ENCODE measurements around the gene ASCC1. TPM values are rescaled to one million over a fixed set of nuclear protein-coding genes. Genes with fewer than 3 reads are reported as not detected.
"Not testable (repeated sequence)": the region's sequence is repeated elsewhere in the genome, so short reads cannot be mapped to it uniquely, and the experiment has no call there.

ASCC1 gene
- total RNA-seq, 1 donor from 2014 or later = 33.9 TPM

- Mint-ChIP-seq H3K4me3 (ENCODE audit: unreplicated experiment) (no peak overlapping the region), H3K27me3 (ENCODE audit: low read depth, unreplicated experiment) (no peaks in the 10 kb centered on the region), H3K4me1 (ENCODE audit: low read depth, unreplicated experiment) (peaks cover 16% of the 10 kb centered on the region), H3K9me3 (ENCODE audit: unreplicated experiment) (no peaks in the 10 kb centered on the region), H3K36me3 (ENCODE audit: low read depth, unreplicated experiment) (no peaks in the 10 kb centered on the region), H3K27ac (ENCODE audit: unreplicated experiment) (no peak overlapping the region)
- no peaks in the 10 kb centered on the region for H3K9me3 ChIP-seq (ENCODE audit: insufficient read depth, low read depth, low read length)
- H3K4me3 ChIP-seq (ENCODE audit: insufficient read depth, low read depth, low read length) = no peak overlapping the region
- peaks cover 21% of the 10 kb centered on the region for H3K79me2 ChIP-seq (ENCODE audit: insufficient read depth, low read length)
- no peaks in the 10 kb centered on the region for H3K27me3 ChIP-seq (ENCODE audit: insufficient read depth, low read length)
- no peak for DNase-seq (ENCODE audit: low read depth)
- no peak overlapping the region for H3K4me2 ChIP-seq (ENCODE audit: low read length)
- no peaks in the 10 kb centered on the region for H3K36me3 ChIP-seq (ENCODE audit: insufficient read depth, low read length)
- no peak overlapping the region for H2AFZ ChIP-seq (ENCODE audit: low read depth, low read length)
- H3K27ac ChIP-seq (ENCODE audit: low read depth, low read length) = no peak overlapping the region
- no peak overlapping the region for H3K9ac ChIP-seq (ENCODE audit: low read length)
- FAIRE-seq = no peak
- no peak for TF ChIP-seq EZH2 (IDR thresholded peaks at IDR 0.05; ENCODE audit: insufficient read depth, low read length)
- TF ChIP-seq CTCF (IDR thresholded peaks at IDR 0.05; ENCODE audit: insufficient read depth, low read depth, low read length) = no peak
- no peaks in the 10 kb centered on the region for H3K4me1 ChIP-seq (ENCODE audit: insufficient read depth, low read length)
- H4K20me1 ChIP-seq (ENCODE audit: insufficient read depth, low read length) = peaks cover 6% of the 10 kb centered on the region
Observed at GRCh38 chr10:72218726-72219125, 2.6 kb upstream of the ASCC1 start.

- H3K79me2 ChIP-seq (ENCODE audit: insufficient read depth, low read length) = peaks cover 21% of the 10 kb centered on the region
- Mint-ChIP-seq H3K4me3 (ENCODE audit: unreplicated experiment) (no peak overlapping the region), H3K9me3 (ENCODE audit: unreplicated experiment) (no peaks in the 10 kb centered on the region), H3K4me1 (ENCODE audit: low read depth, unreplicated experiment) (peaks cover 12% of the 10 kb centered on the region), H3K36me3 (ENCODE audit: low read depth, unreplicated experiment) (no peaks in the 10 kb centered on the region), H3K27me3 (ENCODE audit: low read depth, unreplicated experiment) (no peaks in the 10 kb centered on the region), H3K27ac (ENCODE audit: unreplicated experiment) (no peak overlapping the region)
- peaks cover 6% of the 10 kb centered on the region for H4K20me1 ChIP-seq (ENCODE audit: insufficient read depth, low read length)
- H3K4me2 ChIP-seq (ENCODE audit: low read length) = no peak overlapping the region
- no peak overlapping the region for H3K4me3 ChIP-seq (ENCODE audit: insufficient read depth, low read depth, low read length)
- TF ChIP-seq CTCF (IDR thresholded peaks at IDR 0.05; ENCODE audit: insufficient read depth, low read depth, low read length) (no peak), EZH2 (IDR thresholded peaks at IDR 0.05; ENCODE audit: insufficient read depth, low read length) (no peak)
- H3K27ac ChIP-seq (ENCODE audit: low read depth, low read length) = no peak overlapping the region
- H2AFZ ChIP-seq (ENCODE audit: low read depth, low read length) = no peak overlapping the region
- no peaks in the 10 kb centered on the region for H3K27me3 ChIP-seq (ENCODE audit: insufficient read depth, low read length)
- no peak for DNase-seq (ENCODE audit: low read depth)
- H3K9me3 ChIP-seq (ENCODE audit: insufficient read depth, low read depth, low read length) = no peaks in the 10 kb centered on the region
- no peak overlapping the region for H3K9ac ChIP-seq (ENCODE audit: low read length)
- no peaks in the 10 kb centered on the region for H3K4me1 ChIP-seq (ENCODE audit: insufficient read depth, low read length)
- H3K36me3 ChIP-seq (ENCODE audit: insufficient read depth, low read length) = no peaks in the 10 kb centered on the region
- FAIRE-seq = no peak
Observed at GRCh38 chr10:72218325-72218724, 2.2 kb upstream of the ASCC1 start.

GRCh38 chr10:72211832-72212231 lies 4.2 kb downstream of the ASCC1 start:
- H3K4me2 ChIP-seq (ENCODE audit: low read length); H3K4me3 ChIP-seq (ENCODE audit: insufficient read depth, low read depth, low read length); H3K9me3 ChIP-seq (ENCODE audit: insufficient read depth, low read depth, low read length): not testable (repeated sequence)

GRCh38 chr10:72211381-72211780 lies 4.7 kb downstream of the ASCC1 start:
- not testable (repeated sequence) for FAIRE-seq

More at GRCh38 chr10:72211832-72212231, 4.2 kb downstream of the ASCC1 start:
- not testable (repeated sequence) for H3K36me3 ChIP-seq (ENCODE audit: insufficient read depth, low read length); H3K4me1 Mint-ChIP-seq (ENCODE audit: low read depth, unreplicated experiment); H3K4me1 ChIP-seq (ENCODE audit: insufficient read depth, low read length); H3K27ac ChIP-seq (ENCODE audit: low read depth, low read length); H4K20me1 ChIP-seq (ENCODE audit: insufficient read depth, low read length); H3K36me3 Mint-ChIP-seq (ENCODE audit: low read depth, unreplicated experiment); H3K27me3 Mint-ChIP-seq (ENCODE audit: low read depth, unreplicated experiment); H3K4me3 Mint-ChIP-seq (ENCODE audit: unreplicated experiment); FAIRE-seq; H3K9me3 Mint-ChIP-seq (ENCODE audit: unreplicated experiment); H3K27me3 ChIP-seq (ENCODE audit: insufficient read depth, low read length); H2AFZ ChIP-seq (ENCODE audit: low read depth, low read length); DNase-seq (ENCODE audit: low read depth); H3K27ac Mint-ChIP-seq (ENCODE audit: unreplicated experiment); H3K9ac ChIP-seq (ENCODE audit: low read length)
- peaks cover 13% of the 10 kb centered on the region for H3K79me2 ChIP-seq (ENCODE audit: insufficient read depth, low read length)

GRCh38 chr10:72208526-72208925 lies 7.5 kb downstream of the ASCC1 start:
- not testable (repeated sequence) for H3K9ac ChIP-seq (ENCODE audit: low read length)

More at GRCh38 chr10:72211381-72211780, 4.7 kb downstream of the ASCC1 start:
- H3K9me3 ChIP-seq (ENCODE audit: insufficient read depth, low read depth, low read length); H3K4me3 Mint-ChIP-seq (ENCODE audit: unreplicated experiment); H3K36me3 Mint-ChIP-seq (ENCODE audit: low read depth, unreplicated experiment); DNase-seq (ENCODE audit: low read depth); H3K4me1 ChIP-seq (ENCODE audit: insufficient read depth, low read length); H3K36me3 ChIP-seq (ENCODE audit: insufficient read depth, low read length); H3K9me3 Mint-ChIP-seq (ENCODE audit: unreplicated experiment); H3K27ac Mint-ChIP-seq (ENCODE audit: unreplicated experiment); H3K79me2 ChIP-seq (ENCODE audit: insufficient read depth, low read length); H3K4me2 ChIP-seq (ENCODE audit: low read length); H3K27me3 Mint-ChIP-seq (ENCODE audit: low read depth, unreplicated experiment); H3K9ac ChIP-seq (ENCODE audit: low read length); H3K4me3 ChIP-seq (ENCODE audit: insufficient read depth, low read depth, low read length); H4K20me1 ChIP-seq (ENCODE audit: insufficient read depth, low read length); H2AFZ ChIP-seq (ENCODE audit: low read depth, low read length); H3K4me1 Mint-ChIP-seq (ENCODE audit: low read depth, unreplicated experiment); H3K27ac ChIP-seq (ENCODE audit: low read depth, low read length); H3K27me3 ChIP-seq (ENCODE audit: insufficient read depth, low read length): not testable (repeated sequence)

More at GRCh38 chr10:72208526-72208925, 7.5 kb downstream of the ASCC1 start:
- not testable (repeated sequence) for H3K9me3 Mint-ChIP-seq (ENCODE audit: unreplicated experiment); H3K79me2 ChIP-seq (ENCODE audit: insufficient read depth, low read length); H4K20me1 ChIP-seq (ENCODE audit: insufficient read depth, low read length); H3K4me2 ChIP-seq (ENCODE audit: low read length); H3K4me1 ChIP-seq (ENCODE audit: insufficient read depth, low read length); H3K9me3 ChIP-seq (ENCODE audit: insufficient read depth, low read depth, low read length); H3K27ac ChIP-seq (ENCODE audit: low read depth, low read length); H3K27ac Mint-ChIP-seq (ENCODE audit: unreplicated experiment); H3K27me3 ChIP-seq (ENCODE audit: insufficient read depth, low read length); H3K4me3 Mint-ChIP-seq (ENCODE audit: unreplicated experiment); DNase-seq (ENCODE audit: low read depth); H3K4me1 Mint-ChIP-seq (ENCODE audit: low read depth, unreplicated experiment); FAIRE-seq; H3K4me3 ChIP-seq (ENCODE audit: insufficient read depth, low read depth, low read length); H3K27me3 Mint-ChIP-seq (ENCODE audit: low read depth, unreplicated experiment); H3K36me3 ChIP-seq (ENCODE audit: insufficient read depth, low read length); H2AFZ ChIP-seq (ENCODE audit: low read depth, low read length)
- H3K36me3 Mint-ChIP-seq (ENCODE audit: low read depth, unreplicated experiment) = peaks cover 13% of the 10 kb centered on the region
